IMR-90 (cell line): ENCODE data around the gene CPAMD8. TPM values are rescaled to one million over a fixed set of nuclear protein-coding genes. Genes with fewer than 3 reads are reported as not detected.

ENCODE experiments used
- ATAC-seq: fragments of 200-7000 bp; cut with Tn5 transposase; 2 replicates; pipeline ENCODE4 v1.9.1; 2020; ENCODE audit warnings: low read depth, mild to moderate bottlenecking, moderate library complexity
- BruUV-seq: library from RNA; stranded (reverse); fragments of 400-500 nt; replicated peaks from 2 replicates; lab custom pipeline; 2021; lab: Mats Ljungman, UMichigan
- CTCF ChIA-PET: fragments of 300-600 bp; formaldehyde crosslinking; extraction: SDS; loops from one replicate; lab custom pipeline; 2021; ENCODE audit warnings: antibody characterized with exemption; lab: Yijun Ruan, JAX
- POLR2A ChIA-PET: fragments of 300-600 bp; sonication (Branson Sonifier 250); formaldehyde crosslinking; loops from one replicate; lab custom pipeline; 2022; ENCODE audit warnings: antibody characterized with exemption; ENCODE audit not compliant: unreplicated experiment; lab: Charles Lee
- DNase-seq: peaks from one replicate; pipeline ENCODE4 v3.0.0; 2013
- H2AFZ ChIP-seq: replicated peaks from 2 replicates; pipeline ENCODE3; 2013; ENCODE audit warnings: low read length, mild to moderate bottlenecking; ENCODE audit not compliant: poor library complexity
- H2AK5ac ChIP-seq: 2 replicates; pipeline ENCODE4 v1.6.1; 2013; ENCODE audit warnings: low read depth, low read length, inconsistent platforms
- H2AK9ac ChIP-seq: replicated peaks from 2 replicates; pipeline ENCODE3; 2013; ENCODE audit warnings: mild to moderate bottlenecking, low read depth, low read length, moderate library complexity; ENCODE audit not compliant: poor library complexity
- H2BK120ac ChIP-seq: 2 replicates; pipeline ENCODE4 v1.6.1; 2013; ENCODE audit warnings: low read depth, low read length, inconsistent platforms
- H2BK15ac ChIP-seq: 3 replicates; pipeline ENCODE4 v1.6.1; 2013; ENCODE audit warnings: low read depth, low read length, inconsistent platforms
- H2BK20ac ChIP-seq: 2 replicates; pipeline ENCODE4 v1.6.1; 2013; ENCODE audit warnings: low read depth, mild to moderate bottlenecking, inconsistent platforms, low read length, moderate library complexity
- H2BK5ac ChIP-seq: 2 replicates; pipeline ENCODE4 v1.6.1; 2013; ENCODE audit warnings: mild to moderate bottlenecking, low read depth, low read length, inconsistent platforms; ENCODE audit not compliant: poor library complexity, severe bottlenecking
- H3K14ac ChIP-seq: replicated peaks from 2 replicates; pipeline ENCODE4 v1.6.1; 2013; ENCODE audit warnings: low read depth, low read length, inconsistent platforms
- H3K18ac ChIP-seq: 2 replicates; pipeline ENCODE4 v1.6.1; 2013; ENCODE audit warnings: low read depth, low read length, control low read depth
- H3K23ac ChIP-seq: 2 replicates; pipeline ENCODE4 v1.6.1; 2013; ENCODE audit warnings: low read depth, low read length, inconsistent platforms
- H3K27ac ChIP-seq: 2 replicates; pipeline ENCODE4 v1.5.1; 2013; ENCODE audit warnings: mild to moderate bottlenecking, control low read depth, low read length; ENCODE audit not compliant: insufficient read depth
- H3K27me3 ChIP-seq: 2 replicates; pipeline ENCODE4 v1.6.1; 2013; ENCODE audit warnings: low read length; ENCODE audit not compliant: control insufficient read depth, insufficient read depth
- H3K36me3 ChIP-seq: 2 replicates; pipeline ENCODE4 v1.6.1; 2013; ENCODE audit warnings: low read length, mixed read lengths; ENCODE audit not compliant: control insufficient read depth, insufficient read depth
- H3K4ac ChIP-seq: 2 replicates; pipeline ENCODE4 v1.6.1; 2013; ENCODE audit warnings: low read depth, low read length, inconsistent platforms
- H3K4me1 ChIP-seq: 2 replicates; pipeline ENCODE4 v1.6.1; 2013; ENCODE audit warnings: low read length, mixed read lengths; ENCODE audit not compliant: control insufficient read depth, insufficient read depth
- H3K4me2 ChIP-seq: 2 replicates; pipeline ENCODE4 v1.6.1; 2013; ENCODE audit warnings: low read depth, mild to moderate bottlenecking, control low read depth, low read length, moderate library complexity
- H3K4me3 ChIP-seq: 2 replicates; pipeline ENCODE4 v1.5.1; 2013; ENCODE audit warnings: low read depth, mild to moderate bottlenecking, control low read depth, low read length, moderate library complexity; ENCODE audit not compliant: insufficient read depth
- H3K56ac ChIP-seq: 2 replicates; pipeline ENCODE4 v1.6.1; 2013; ENCODE audit warnings: low read length, inconsistent platforms; ENCODE audit not compliant: insufficient read depth; ENCODE audit errors: extremely low read depth
- H3K79me1 ChIP-seq, 2 experiments: 2 replicates each; pipeline ENCODE4 v1.6.1; 2013; ENCODE audit warnings: low read length in 2 of 2, inconsistent platforms in 1 of 2, low read depth in 1 of 2
- H3K9ac ChIP-seq: 2 replicates; pipeline ENCODE4 v1.6.1; 2013; ENCODE audit warnings: low read depth, low read length, control low read depth
- H3K9me1 ChIP-seq: 2 replicates; pipeline ENCODE4 v1.6.1; 2013; ENCODE audit warnings: low read length, inconsistent platforms; ENCODE audit not compliant: insufficient read depth
- H3K9me3 ChIP-seq: 2 replicates; pipeline ENCODE4 v1.6.1; 2013; ENCODE audit warnings: low read length; ENCODE audit not compliant: control insufficient read depth, insufficient read depth
- H4K20me1 ChIP-seq: 2 replicates; pipeline ENCODE4 v1.6.1; 2013; ENCODE audit warnings: low read length, inconsistent platforms; ENCODE audit not compliant: insufficient read depth
- H4K5ac ChIP-seq: 2 replicates; pipeline ENCODE4 v1.6.1; 2013; ENCODE audit warnings: mild to moderate bottlenecking, low read depth, low read length, control low read depth
- H4K8ac ChIP-seq, 2 experiments: 2 replicates each; pipeline ENCODE4 v1.6.1; 2013; ENCODE audit warnings: low read depth in 2 of 2, low read length in 2 of 2, control low read depth in 1 of 2, inconsistent platforms in 1 of 2
- H4K91ac ChIP-seq: 2 replicates; pipeline ENCODE4 v1.6.1; 2013; ENCODE audit warnings: low read depth, low read length, inconsistent platforms; ENCODE audit not compliant: insufficient read depth
- BHLHE40 ChIP-seq: fragments of 150-350 bp; IDR thresholded peaks from 2 replicates; pipeline ENCODE4 v1.6.1; 2016; ENCODE audit warnings: mild to moderate bottlenecking, low read depth, low read length
- CEBPB ChIP-seq: IDR thresholded peaks from 2 replicates; pipeline ENCODE4 v1.6.1; 2012; ENCODE audit warnings: low read depth, low read length, improper control_type of control experiment
- CHD1 ChIP-seq: IDR thresholded peaks from 2 replicates; pipeline ENCODE4 v1.6.1; 2012; ENCODE audit warnings: low read depth, low read length, improper control_type of control experiment
- FOS ChIP-seq: fragments of 150-350 bp; IDR thresholded peaks from 2 replicates; pipeline ENCODE4 v1.6.1; 2016; ENCODE audit warnings: low read depth, low read length
- MAFK ChIP-seq: IDR thresholded peaks from 2 replicates; pipeline ENCODE4 v1.6.1; 2012; ENCODE audit warnings: low read depth, low read length, improper control_type of control experiment
- MAZ ChIP-seq: IDR thresholded peaks from 2 replicates; pipeline ENCODE4 v1.6.1; 2012; ENCODE audit warnings: low read depth, mild to moderate bottlenecking, low read length, improper control_type of control experiment, moderate library complexity, borderline replicate concordance
- MXI1 ChIP-seq: IDR thresholded peaks from 2 replicates; pipeline ENCODE4 v1.6.1; 2012; ENCODE audit warnings: low read depth, mild to moderate bottlenecking, low read length, moderate library complexity, borderline replicate concordance
- NFE2L2 ChIP-seq: fragments of 150-350 bp; IDR thresholded peaks from 2 replicates; pipeline ENCODE4 v1.6.1; 2016; ENCODE audit warnings: low read depth, mild to moderate bottlenecking, low read length
- POLR2A ChIP-seq: IDR thresholded peaks from 2 replicates; pipeline ENCODE4 v1.6.1; 2012; ENCODE audit warnings: mild to moderate bottlenecking, low read depth, low read length
- RAD21 ChIP-seq: IDR thresholded peaks from 2 replicates; pipeline ENCODE4 v1.6.1; 2012; ENCODE audit warnings: low read length, improper control_type of control experiment
- RCOR1 ChIP-seq: IDR thresholded peaks from 2 replicates; pipeline ENCODE4 v1.6.1; 2012; ENCODE audit warnings: mild to moderate bottlenecking, low read length, improper control_type of control experiment; ENCODE audit not compliant: insufficient replicate concordance
- RFX5 ChIP-seq: IDR thresholded peaks from 2 replicates; pipeline ENCODE4 v1.8.0; 2012; ENCODE audit warnings: low read depth, mild to moderate bottlenecking, low read length, moderate library complexity
- SMC3 ChIP-seq: fragments of 150-350 bp; IDR thresholded peaks from 2 replicates; pipeline ENCODE4 v1.6.1; 2016; ENCODE audit warnings: low read depth, mild to moderate bottlenecking, antibody characterized with exemption, low read length, moderate library complexity
- WGBS, 2 experiments: methylation state at CpG; one replicate each; pipeline versions ENCODE4 v1.1.5 to v1.1.7; 2013; ENCODE audit warnings: missing lambda C conversion rate in 2 of 2; ENCODE audit not compliant: insufficient read length in 1 of 2; ENCODE audit errors: extremely low coverage in 2 of 2; 5-methylcytosine and 5-hydroxymethylcytosine counted together
- dilution Hi-C: fragments of 300-500 bp; cut with HindIII; formaldehyde crosslinking; loops from one replicate; pipeline ENCODE4 v1.14.3; 2018; ENCODE audit warnings: low sequenced_read_pairs; ENCODE audit not compliant: unreplicated experiment
- in situ Hi-C: fragments of 300-500 bp; cut with MboI; formaldehyde crosslinking; loops from 3 replicates; pipeline ENCODE4 v1.14.3; 2019; ENCODE audit warnings: low sequenced_read_pairs, inconsistent platforms, mixed read lengths
- intact Hi-C: fragments of 100-400 bp; cut with micrococcal nuclease; formaldehyde crosslinking; loops from 2 replicates; pipeline ENCODE4 v1.10.0; 2022
- polyA plus RNA-seq, 3 experiments: library from polyadenylated mRNA; depleted of rRNA; stranded (reverse); fragments of >200 nt; gene quantifications; 2 replicates each; pipeline ENCODE4 v1.2.3, GENCODE V29; 2012; ENCODE audit warnings: low replicate concordance in 1 of 3
- total RNA-seq: library from RNA; depleted of rRNA; stranded (reverse); fragments of >200 nt; gene quantifications from 2 replicates; pipeline ENCODE4 v1.2.3, GENCODE V29; 2012
- TF ChIP-seq, protein P1 (sequence below): fragments of 150-350 bp; IDR thresholded peaks from 2 replicates; pipeline ENCODE4 v1.6.1; 2016; ENCODE audit warnings: low read depth, mild to moderate bottlenecking, low read length, moderate library complexity, borderline replicate concordance
- TF ChIP-seq, protein P2 (sequence below): conservative IDR thresholded peaks from 2 replicates; pipeline ENCODE4 v1.5.1; 2012; ENCODE audit warnings: mild to moderate bottlenecking, low read depth, low read length, improper control_type of control experiment
- TF ChIP-seq, protein P3 (sequence below): fragments of 150-350 bp; IDR thresholded peaks from 2 replicates; pipeline ENCODE4 v1.6.1; 2017; ENCODE audit warnings: mild to moderate bottlenecking, antibody characterized with exemption, low read length, low read depth

The CPAMD8 gene
- total and polyA plus RNA-seq, 2 of the 4 experiments (the other 2 are of a cell fraction) = 0.36 to 0.79 TPM

DNA sequence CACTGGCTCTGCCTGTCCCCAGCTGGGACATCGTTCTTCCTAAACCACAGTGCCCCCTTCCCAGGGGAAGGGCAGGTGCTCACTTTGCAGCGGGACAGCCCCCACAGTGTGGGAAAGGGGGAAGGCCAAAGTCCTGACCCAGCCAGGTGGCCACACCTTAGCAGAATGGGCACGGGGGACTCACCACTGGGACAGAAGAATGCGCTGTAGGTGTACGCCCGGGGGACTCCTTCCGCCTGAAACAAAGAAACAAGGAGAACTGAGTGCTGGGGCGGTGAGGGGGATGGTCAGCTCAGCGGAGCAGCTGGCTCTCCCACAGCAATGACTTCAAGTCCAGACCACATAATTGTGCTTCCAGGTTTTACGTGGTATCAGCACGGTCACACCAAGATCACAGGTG lies 88.4 kb downstream of the CPAMD8 start:
- Histone ChIP-seq H3K9me1 (no peaks in the 10 kb centered on the region), H3K18ac (no peak overlapping the region), H4K20me1 (no peaks in the 10 kb centered on the region), H4K8ac (no peak overlapping the region), H3K56ac (no peak overlapping the region), H2AK9ac (no peak overlapping the region), H3K9ac (no peak overlapping the region), H3K27ac (no peak overlapping the region), H3K36me3 (no peaks in the 10 kb centered on the region), H4K5ac (no peak overlapping the region), H2BK5ac (no peak overlapping the region), H3K79me1 (no peaks in the 10 kb centered on the region), H3K4me3 (no peak overlapping the region), H3K14ac (no peak overlapping the region), H2BK20ac (no peak overlapping the region), H3K4me2 (no peak overlapping the region), H2AFZ (no peak overlapping the region), H2BK120ac (no peak overlapping the region), H3K27me3 (no peaks in the 10 kb centered on the region; the same call in 1 of the 2 replicates), H3K23ac (no peak overlapping the region), H3K4ac (no peak overlapping the region), H2AK5ac (no peak overlapping the region), H3K4me1 (no peaks in the 10 kb centered on the region), H4K91ac (no peak overlapping the region), H3K9me3 (no peaks in the 10 kb centered on the region), H2BK15ac (no peak overlapping the region)
- CTCF ChIA-PET = no interaction called here
- dilution Hi-C loops (no loop called here), in situ Hi-C loops (no loop called here), intact Hi-C loops (no loop called here)
- no CpG with 5 or more reads among the region's 11 CpGs for WGBS, 2 experiments
- DNase-seq = no peak
- no peak for ATAC-seq
- POLR2A ChIA-PET = no interaction called here
- BruUV-seq = no TSS peak
- TF ChIP-seq CEBPB (no peak), CHD1 (no peak), RCOR1 (no peak), MAFK (no peak), RFX5 (no peak), RAD21 (no peak), NFE2L2 (no peak), BHLHE40 (no peak), MXI1 (no peak), SMC3 (no peak), FOS (no peak), MAZ (no peak), POLR2A (no peak)
- TF ChIP-seq, protein P1, sequence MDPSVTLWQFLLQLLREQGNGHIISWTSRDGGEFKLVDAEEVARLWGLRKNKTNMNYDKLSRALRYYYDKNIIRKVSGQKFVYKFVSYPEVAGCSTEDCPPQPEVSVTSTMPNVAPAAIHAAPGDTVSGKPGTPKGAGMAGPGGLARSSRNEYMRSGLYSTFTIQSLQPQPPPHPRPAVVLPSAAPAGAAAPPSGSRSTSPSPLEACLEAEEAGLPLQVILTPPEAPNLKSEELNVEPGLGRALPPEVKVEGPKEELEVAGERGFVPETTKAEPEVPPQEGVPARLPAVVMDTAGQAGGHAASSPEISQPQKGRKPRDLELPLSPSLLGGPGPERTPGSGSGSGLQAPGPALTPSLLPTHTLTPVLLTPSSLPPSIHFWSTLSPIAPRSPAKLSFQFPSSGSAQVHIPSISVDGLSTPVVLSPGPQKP = no peak
- TF ChIP-seq, protein P2, sequence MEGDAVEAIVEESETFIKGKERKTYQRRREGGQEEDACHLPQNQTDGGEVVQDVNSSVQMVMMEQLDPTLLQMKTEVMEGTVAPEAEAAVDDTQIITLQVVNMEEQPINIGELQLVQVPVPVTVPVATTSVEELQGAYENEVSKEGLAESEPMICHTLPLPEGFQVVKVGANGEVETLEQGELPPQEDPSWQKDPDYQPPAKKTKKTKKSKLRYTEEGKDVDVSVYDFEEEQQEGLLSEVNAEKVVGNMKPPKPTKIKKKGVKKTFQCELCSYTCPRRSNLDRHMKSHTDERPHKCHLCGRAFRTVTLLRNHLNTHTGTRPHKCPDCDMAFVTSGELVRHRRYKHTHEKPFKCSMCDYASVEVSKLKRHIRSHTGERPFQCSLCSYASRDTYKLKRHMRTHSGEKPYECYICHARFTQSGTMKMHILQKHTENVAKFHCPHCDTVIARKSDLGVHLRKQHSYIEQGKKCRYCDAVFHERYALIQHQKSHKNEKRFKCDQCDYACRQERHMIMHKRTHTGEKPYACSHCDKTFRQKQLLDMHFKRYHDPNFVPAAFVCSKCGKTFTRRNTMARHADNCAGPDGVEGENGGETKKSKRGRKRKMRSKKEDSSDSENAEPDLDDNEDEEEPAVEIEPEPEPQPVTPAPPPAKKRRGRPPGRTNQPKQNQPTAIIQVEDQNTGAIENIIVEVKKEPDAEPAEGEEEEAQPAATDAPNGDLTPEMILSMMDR = no peak
- TF ChIP-seq, protein P3, sequence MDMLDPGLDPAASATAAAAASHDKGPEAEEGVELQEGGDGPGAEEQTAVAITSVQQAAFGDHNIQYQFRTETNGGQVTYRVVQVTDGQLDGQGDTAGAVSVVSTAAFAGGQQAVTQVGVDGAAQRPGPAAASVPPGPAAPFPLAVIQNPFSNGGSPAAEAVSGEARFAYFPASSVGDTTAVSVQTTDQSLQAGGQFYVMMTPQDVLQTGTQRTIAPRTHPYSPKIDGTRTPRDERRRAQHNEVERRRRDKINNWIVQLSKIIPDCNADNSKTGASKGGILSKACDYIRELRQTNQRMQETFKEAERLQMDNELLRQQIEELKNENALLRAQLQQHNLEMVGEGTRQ = no peak
